KMS-11 (cell line): ENCODE data around the gene CALR3.

Experiments used
- H2AFZ ChIP-seq: fragments of 200-600 bp; sonication (generic); 2 replicates; pipeline ENCODE4 v1.6.1; 2016; ENCODE audit warnings: antibody characterized with exemption, mixed run types, low read depth
- H3K27ac ChIP-seq: fragments of 200-600 bp; sonication (generic); 2 replicates; pipeline ENCODE4 v1.6.1; 2016; ENCODE audit warnings: mild to moderate bottlenecking, mixed run types
- H3K27me3 ChIP-seq: fragments of 200-600 bp; sonication (generic); 2 replicates; pipeline ENCODE4 v1.6.1; 2017; ENCODE audit warnings: mild to moderate bottlenecking, low read depth, mixed run types, moderate library complexity; ENCODE audit not compliant: insufficient read depth
- H3K36me3 ChIP-seq: fragments of 200-600 bp; sonication (generic); 2 replicates; pipeline ENCODE4 v1.6.1; 2017; ENCODE audit warnings: mild to moderate bottlenecking, mixed run types; ENCODE audit not compliant: insufficient read depth
- H3K4me1 ChIP-seq: fragments of 200-600 bp; sonication (generic); 2 replicates; pipeline ENCODE4 v1.6.1; 2016; ENCODE audit warnings: mild to moderate bottlenecking, low read depth, mixed run types; ENCODE audit not compliant: poor library complexity, severe bottlenecking
- H3K4me2 ChIP-seq: fragments of 200-600 bp; sonication (generic); 2 replicates; pipeline ENCODE4 v1.7.0; 2016; ENCODE audit warnings: mild to moderate bottlenecking, mixed run types
- H3K4me3 ChIP-seq: fragments of 200-600 bp; sonication (generic); IDR thresholded peaks from 2 replicates; pipeline ENCODE4 v1.6.1; 2017; ENCODE audit warnings: low read depth, low read length, mixed read lengths; ENCODE audit not compliant: insufficient read depth
- H3K79me2 ChIP-seq: fragments of 200-600 bp; sonication (generic); 2 replicates; pipeline ENCODE4 v1.6.1; 2016; ENCODE audit warnings: low read depth, mixed run types; ENCODE audit not compliant: insufficient read depth
- H3K9ac ChIP-seq: fragments of 200-600 bp; sonication (generic); 2 replicates; pipeline ENCODE4 v1.6.1; 2016; ENCODE audit warnings: mild to moderate bottlenecking, mixed run types
- H4K20me1 ChIP-seq: fragments of 200-600 bp; sonication (generic); 2 replicates; pipeline ENCODE4 v1.6.1; 2016; ENCODE audit warnings: mild to moderate bottlenecking, mixed run types; ENCODE audit not compliant: insufficient read depth
- TF ChIP-seq, protein P1 (sequence below): fragments of 200-600 bp; sonication (generic); conservative IDR thresholded peaks from 2 replicates; pipeline ENCODE4 v1.6.1; 2017; ENCODE audit warnings: low read depth, mild to moderate bottlenecking, antibody characterized with exemption, low read length, moderate library complexity, mixed read lengths

The CALR3 gene

DNA sequence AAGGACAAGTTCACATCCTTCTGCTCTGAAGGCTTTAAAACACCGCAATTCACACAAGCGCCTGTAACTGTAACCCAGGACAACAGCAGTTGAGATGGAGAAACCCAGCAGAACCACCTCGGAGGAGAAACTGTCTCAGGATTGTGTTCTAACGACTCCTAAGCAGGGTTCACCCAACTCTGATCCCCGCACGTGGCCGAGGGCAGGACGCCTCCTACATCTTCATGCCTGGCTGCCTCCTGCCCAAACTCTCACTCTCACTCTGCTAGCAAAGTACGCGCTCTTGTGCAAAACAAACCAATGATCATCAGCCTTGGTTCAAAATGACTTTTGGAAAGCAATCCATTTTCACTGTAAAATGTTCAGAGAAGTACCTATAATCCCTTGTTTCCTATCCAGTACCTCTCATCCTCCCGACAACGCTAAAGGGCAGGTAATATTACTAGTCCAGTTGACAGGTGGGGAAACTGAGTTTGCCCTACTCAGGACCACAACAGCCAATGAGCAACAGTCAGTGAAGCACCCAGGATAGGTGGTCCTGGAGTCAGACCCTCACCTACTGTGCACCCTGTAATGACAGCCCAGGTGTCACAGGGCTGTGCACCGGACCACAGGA is 49.8 kb downstream of the CALR3 start:
- no peak overlapping the region for H3K9ac ChIP-seq
- peaks cover 53% of the 10 kb centered on the region for H3K4me1 ChIP-seq
- H3K27ac ChIP-seq = no peak overlapping the region
- H2AFZ ChIP-seq = no peak overlapping the region
- no peak overlapping the region for H3K4me3 ChIP-seq
- no peaks in the 10 kb centered on the region for H3K36me3 ChIP-seq
- no peak overlapping the region for H3K4me2 ChIP-seq
- H4K20me1 ChIP-seq = 0 out of 2 replicates have a peak, but pooled peaks cover 4% of the 10 kb centered on the region
- H3K79me2 ChIP-seq = peaks cover 81% of the 10 kb centered on the region
- no peaks in the 10 kb centered on the region for H3K27me3 ChIP-seq
- TF ChIP-seq, protein P1, sequence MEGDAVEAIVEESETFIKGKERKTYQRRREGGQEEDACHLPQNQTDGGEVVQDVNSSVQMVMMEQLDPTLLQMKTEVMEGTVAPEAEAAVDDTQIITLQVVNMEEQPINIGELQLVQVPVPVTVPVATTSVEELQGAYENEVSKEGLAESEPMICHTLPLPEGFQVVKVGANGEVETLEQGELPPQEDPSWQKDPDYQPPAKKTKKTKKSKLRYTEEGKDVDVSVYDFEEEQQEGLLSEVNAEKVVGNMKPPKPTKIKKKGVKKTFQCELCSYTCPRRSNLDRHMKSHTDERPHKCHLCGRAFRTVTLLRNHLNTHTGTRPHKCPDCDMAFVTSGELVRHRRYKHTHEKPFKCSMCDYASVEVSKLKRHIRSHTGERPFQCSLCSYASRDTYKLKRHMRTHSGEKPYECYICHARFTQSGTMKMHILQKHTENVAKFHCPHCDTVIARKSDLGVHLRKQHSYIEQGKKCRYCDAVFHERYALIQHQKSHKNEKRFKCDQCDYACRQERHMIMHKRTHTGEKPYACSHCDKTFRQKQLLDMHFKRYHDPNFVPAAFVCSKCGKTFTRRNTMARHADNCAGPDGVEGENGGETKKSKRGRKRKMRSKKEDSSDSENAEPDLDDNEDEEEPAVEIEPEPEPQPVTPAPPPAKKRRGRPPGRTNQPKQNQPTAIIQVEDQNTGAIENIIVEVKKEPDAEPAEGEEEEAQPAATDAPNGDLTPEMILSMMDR = no peak

DNA sequence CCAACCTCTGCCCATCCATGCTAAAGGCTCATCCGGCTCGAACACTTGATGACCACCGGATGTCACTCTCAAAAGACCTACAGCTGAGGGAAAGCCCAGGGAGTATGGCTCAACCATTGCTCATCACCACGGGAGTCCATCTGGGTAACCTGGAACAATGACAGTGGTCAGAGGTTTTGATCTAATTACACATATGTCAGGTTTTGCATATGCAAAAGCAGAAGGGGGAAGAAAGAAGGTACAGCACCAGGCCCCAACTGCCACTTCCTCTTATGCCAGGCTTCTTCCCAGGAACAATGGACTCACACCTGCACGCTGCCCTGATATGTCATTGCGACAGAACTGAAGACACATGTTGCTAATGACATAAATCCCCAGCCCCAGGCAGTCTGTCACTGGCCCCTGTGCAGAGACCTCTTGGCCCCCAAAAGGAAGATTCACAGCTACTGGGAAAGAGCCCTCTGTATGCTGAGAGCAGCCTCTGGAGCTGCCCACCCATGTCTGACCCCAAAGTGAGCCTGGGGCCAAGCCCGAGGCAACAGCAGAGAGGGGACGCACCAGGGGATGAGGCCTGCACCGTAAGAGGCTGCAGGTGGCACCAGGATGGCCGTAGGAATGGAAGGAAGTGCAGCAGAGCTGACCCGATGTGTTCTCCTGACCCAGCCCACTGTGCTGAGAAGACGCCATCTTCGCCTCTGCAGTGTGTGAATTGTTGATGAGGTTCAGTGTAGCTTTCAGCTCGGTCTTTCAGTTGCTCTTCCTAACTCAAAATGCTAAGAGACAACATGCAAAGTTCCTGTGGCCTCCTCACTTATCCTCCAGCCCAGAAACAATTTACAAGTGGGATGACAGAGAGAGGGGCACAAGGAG is 50.5 kb downstream of the CALR3 start:
- Histone ChIP-seq H3K4me2 (no peak overlapping the region), H3K9ac (no peak overlapping the region)

DNA sequence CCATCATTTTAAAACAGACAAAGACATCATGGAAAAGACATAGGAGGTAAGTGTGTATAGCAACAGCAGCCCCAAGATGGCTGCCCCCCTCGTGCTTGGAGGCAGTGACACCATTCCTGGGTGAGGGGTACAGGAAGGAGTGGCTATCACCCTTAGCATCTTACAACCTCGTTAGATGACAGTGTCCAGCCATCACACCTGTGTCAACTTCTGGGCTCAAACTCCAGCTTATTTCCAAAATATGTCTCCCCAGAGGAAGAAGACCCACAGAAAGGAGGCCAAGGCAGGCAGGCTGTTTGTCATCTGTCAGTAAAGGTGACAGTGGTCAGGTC is 51.7 kb downstream of the CALR3 start:
- Histone ChIP-seq H3K27ac (no peak overlapping the region), H4K20me1 (0 out of 2 replicates have a peak, but pooled peaks cover 4% of the 10 kb centered on the region), H3K36me3 (no peaks in the 10 kb centered on the region), H3K79me2 (peaks cover 69% of the 10 kb centered on the region), H3K27me3 (no peaks in the 10 kb centered on the region), H3K4me2 (no peak overlapping the region), H3K9ac (no peak overlapping the region), H3K4me1 (peaks cover 61% of the 10 kb centered on the region), H2AFZ (no peak overlapping the region), H3K4me3 (no peak overlapping the region)
- TF ChIP-seq, protein P1 = no peak

More for the DNA sequence above, 50.5 kb downstream of the CALR3 start:
- H3K4me3 ChIP-seq = no peak overlapping the region
- 0 out of 2 replicates have a peak, but pooled peaks cover 4% of the 10 kb centered on the region for H4K20me1 ChIP-seq
- no peaks in the 10 kb centered on the region for H3K36me3 ChIP-seq
- no peaks in the 10 kb centered on the region for H3K27me3 ChIP-seq
- peaks cover 76% of the 10 kb centered on the region for H3K79me2 ChIP-seq
- no peak overlapping the region for H3K27ac ChIP-seq
- peaks cover 57% of the 10 kb centered on the region for H3K4me1 ChIP-seq
- TF ChIP-seq, protein P1 = no peak
- no peak overlapping the region for H2AFZ ChIP-seq

DNA sequence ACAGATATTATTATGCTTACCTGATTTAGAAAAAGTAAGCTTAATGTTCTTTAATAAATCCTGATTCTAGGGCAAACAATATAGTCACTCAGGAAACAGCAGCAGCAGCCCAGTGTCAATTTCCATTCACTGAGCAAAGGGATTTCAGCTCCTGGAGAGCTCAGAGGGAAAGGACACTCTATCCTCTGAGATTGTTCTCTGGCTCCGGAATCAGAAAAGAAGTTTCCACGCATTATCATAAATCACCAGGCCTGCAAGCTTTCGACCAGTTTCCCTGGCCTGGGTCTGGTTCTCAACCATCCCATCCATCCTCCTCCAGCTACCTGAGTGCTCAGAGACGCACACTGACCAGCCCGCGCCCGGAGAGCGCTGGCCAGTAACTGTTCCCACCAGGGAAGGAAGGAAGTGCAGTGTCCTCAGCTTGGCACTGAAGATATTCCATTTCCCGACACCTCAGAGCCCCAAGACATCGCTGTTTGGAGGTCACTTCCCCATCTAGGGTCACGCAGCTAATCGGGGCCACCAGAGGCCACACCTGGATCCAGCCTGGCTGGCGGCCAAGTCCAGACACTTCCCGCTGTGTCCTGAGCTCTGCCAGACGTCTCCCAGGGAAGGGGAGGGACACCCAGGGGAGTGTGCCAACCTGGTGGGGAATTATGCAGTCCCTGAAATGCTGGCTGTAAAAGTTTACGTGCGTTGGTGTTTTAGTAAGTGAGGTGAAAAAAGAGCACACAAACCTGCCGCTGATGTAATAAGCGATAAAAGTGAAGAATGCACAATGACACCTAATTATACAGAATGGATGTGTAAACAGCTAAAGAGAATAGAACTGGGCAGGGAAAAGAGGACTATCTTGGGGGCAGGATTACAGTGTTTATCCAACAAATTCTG is 53.3 kb downstream of the CALR3 start:
- Histone ChIP-seq H3K27me3 (no peaks in the 10 kb centered on the region), H3K4me1 (peaks cover 66% of the 10 kb centered on the region), H4K20me1 (no peaks in the 10 kb centered on the region), H3K27ac (no peak overlapping the region), H3K9ac (no peak overlapping the region), H3K79me2 (peaks cover 54% of the 10 kb centered on the region), H3K4me2 (no peak overlapping the region), H3K4me3 (no peak overlapping the region), H2AFZ (no peak overlapping the region), H3K36me3 (no peaks in the 10 kb centered on the region)
- TF ChIP-seq, protein P1 = no peak
